Adrenal gland (tissue), 12 donors: ENCODE results near the gene TRAPPC4. TPM values are rescaled to one million over a fixed set of nuclear protein-coding genes. Genes with fewer than 3 reads are reported as not detected.
"Not testable (repeated sequence)": the region's sequence is repeated elsewhere in the genome, so short reads cannot be mapped to it uniquely, and the experiment has no call there.

Experiments
- DNase-seq, 7 donors: peaks; one replicate each; pipeline ENCODE4 v3.0.0-alpha.2; 2019 to 2020
- H3K27ac ChIP-seq, 5 donors: fragments of 200-600 bp; sonication (generic) in 4 of 5; 1 replicate in 3 of 5; 2 replicates in 2 of 5; pipeline versions ENCODE4 v1.5.1 to v1.8.0; 2016 to 2020; ENCODE audit warnings: mild to moderate bottlenecking in 1 of 5
- H3K27me3 ChIP-seq: fragments of 200-600 bp; 2 replicates; pipeline ENCODE4 v1.8.0; 2021
- H3K36me3 ChIP-seq, 2 donors: fragments of 200-600 bp; replicated peaks in 1 of 2; 1 replicate in 1 of 2; 2 replicates in 1 of 2; pipeline versions ENCODE4 v1.5.1 to v1.8.0; 2018 to 2022
- H3K4me1 ChIP-seq, 2 donors: fragments of 200-600 bp; replicated peaks in 1 of 2; 1 replicate in 1 of 2; 2 replicates in 1 of 2; pipeline versions ENCODE4 v1.5.1 to v1.8.0; 2018 to 2021
- H3K4me3 ChIP-seq, 4 donors: fragments of 200-600 bp; sonication (generic) in 3 of 4; one replicate each; pipeline ENCODE4 v1.5.1; 2016 to 2018
- H3K9me3 ChIP-seq, 3 donors: fragments of 200-600 bp; sonication (generic) in 1 of 3; replicated peaks in 1 of 3; 1 replicate in 2 of 3; 2 replicates in 1 of 3; pipeline versions ENCODE4 v1.5.1 to v1.8.0; 2016 to 2021
- POLR2A ChIP-seq, 2 donors: fragments of 450-650 bp; IDR thresholded peaks; one replicate each; pipeline ENCODE4 v1.6.1; 2017; ENCODE audit warnings: antibody characterized with exemption in 2 of 2, mild to moderate bottlenecking in 2 of 2, moderate library complexity in 1 of 2
- WGBS, 4 donors: extraction: QIAGEN DNeasy Blood & Tissue Kit in 2 of 4; methylation state at CpG; one replicate each; pipeline versions ENCODE4 v1.1.5 to v1.1.7; 2013 to 2017; 5-methylcytosine and 5-hydroxymethylcytosine counted together
- intact Hi-C, 2 donors: fragments of 100-400 bp; cut with DNase I; formaldehyde crosslinking; loops; one replicate each; pipeline versions ENCODE4 v1.14.1 to v1.15.0; 2022 to 2023
- polyA plus RNA-seq, 3 donors: library from polyadenylated mRNA; stranded (reverse); fragments of 200-250 nt in 2 of 3; fragments of 350-450 nt in 1 of 3; fragmentation: Illumina TruSeq in 1 of 3; extraction: RNeasy Lipid Tissue Mini Kit (QIAGEN cat#74804) in 1 of 3; gene quantifications; one replicate each; pipeline ENCODE4 v1.2.3, GENCODE V29; 2013 to 2014
- total RNA-seq, 9 donors: library from RNA; depleted of rRNA in 4 of 9; stranded (reverse); fragments of >200 nt in 4 of 9; fragments of 120-200 nt in 1 of 9; fragmentation: NEBNext Ultra II Directional in 1 of 9; extraction: Animal tissue kit (Norgen Biotek cat#: 25700) in 1 of 9; gene quantifications; one replicate each; pipeline versions ENCODE4 v1.1.0 to v1.2.4, GENCODE V29; 2013 to 2023
- TF ChIP-seq, protein P1 (sequence below), 6 experiments: fragments of 450-650 bp in 4 of 6; fragments of 200-600 bp in 2 of 6; sonication (generic) in 1 of 6; IDR thresholded peaks; 1 replicate in 5 of 6; 2 replicates in 1 of 6; pipeline versions ENCODE4 v1.5.1 to v1.8.0; 2016 to 2021; ENCODE audit warnings: antibody characterized with exemption in 6 of 6, mild to moderate bottlenecking in 2 of 6, moderate library complexity in 1 of 6
- donor health status: healthy with polysubstance abuse.
- donor health status: Bipolar disorder and iron deficiency.
- donor health status: DM: yes; HTN: yes; CAD: no.
- donor health status: DM: no; HTN: no; CAD: no.
- donor health status: DM: no; HTN: no; CAD: no.
- donor health status: DM: yes; HTN: yes; CAD: no.

TRAPPC4 gene
- total and polyA plus RNA-seq, 12 donors = 32.5 to 149 (median 83.1) TPM

- Histone ChIP-seq H3K36me3 (peaks cover 0 to 56% of the 10 kb centered on the region in 2 donors), H3K27ac (no peak overlapping the region), H3K9me3 (no peaks in the 10 kb centered on the region), H3K4me1 (peaks cover 23 to 26% of the 10 kb centered on the region in 2 donors), H3K27me3 (no peaks in the 10 kb centered on the region), H3K4me3 (no peak overlapping the region)
- WGBS, 4 donors = 60 to 67% (median 62%) methylated on average over 8 of the region's 8 CpGs
- intact Hi-C loops = loop anchor here in 1 of 2 donors (5.0 kb wide), 1 partner anchor 42 kb away; the partner anchor contains the start of gene HYOU1
- DNase-seq = no peak
- TF ChIP-seq, protein P1, sequence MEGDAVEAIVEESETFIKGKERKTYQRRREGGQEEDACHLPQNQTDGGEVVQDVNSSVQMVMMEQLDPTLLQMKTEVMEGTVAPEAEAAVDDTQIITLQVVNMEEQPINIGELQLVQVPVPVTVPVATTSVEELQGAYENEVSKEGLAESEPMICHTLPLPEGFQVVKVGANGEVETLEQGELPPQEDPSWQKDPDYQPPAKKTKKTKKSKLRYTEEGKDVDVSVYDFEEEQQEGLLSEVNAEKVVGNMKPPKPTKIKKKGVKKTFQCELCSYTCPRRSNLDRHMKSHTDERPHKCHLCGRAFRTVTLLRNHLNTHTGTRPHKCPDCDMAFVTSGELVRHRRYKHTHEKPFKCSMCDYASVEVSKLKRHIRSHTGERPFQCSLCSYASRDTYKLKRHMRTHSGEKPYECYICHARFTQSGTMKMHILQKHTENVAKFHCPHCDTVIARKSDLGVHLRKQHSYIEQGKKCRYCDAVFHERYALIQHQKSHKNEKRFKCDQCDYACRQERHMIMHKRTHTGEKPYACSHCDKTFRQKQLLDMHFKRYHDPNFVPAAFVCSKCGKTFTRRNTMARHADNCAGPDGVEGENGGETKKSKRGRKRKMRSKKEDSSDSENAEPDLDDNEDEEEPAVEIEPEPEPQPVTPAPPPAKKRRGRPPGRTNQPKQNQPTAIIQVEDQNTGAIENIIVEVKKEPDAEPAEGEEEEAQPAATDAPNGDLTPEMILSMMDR (IDR thresholded peaks at IDR 0.05) = no peak
- TF ChIP-seq POLR2A (IDR thresholded peaks at IDR 0.05) = no peak
Observed at GRCh38 chr11:119015054-119015611, 3.4 kb upstream of the TRAPPC4 start.

- Histone ChIP-seq H3K27ac (peak overlapping the region in 2 of 5 donors; percentile 90 to 94), H3K27me3 (no peaks in the 10 kb centered on the region), H3K4me1 (peaks cover 25 to 38% of the 10 kb centered on the region in 2 donors), H3K4me3 (peak overlapping the region in 1 of 4 donors; percentile 80), H3K36me3 (peaks cover 0 to 53% of the 10 kb centered on the region in 2 donors), H3K9me3 (no peaks in the 10 kb centered on the region)
- no peak for TF ChIP-seq POLR2A (IDR thresholded peaks at IDR 0.05)
- TF ChIP-seq, protein P1 (IDR thresholded peaks at IDR 0.05) = no peak
- intact Hi-C loops = loop anchor here in 1 of 2 donors (5.0 kb wide), 1 partner anchor 41 kb away; the partner anchor contains the start of gene HYOU1
- DNase-seq = no peak
- 61 to 72% (median 65%) methylated on average over 14 of the region's 14 CpGs for WGBS, 4 donors
Observed at GRCh38 chr11:119016216-119017009, 2.2 kb upstream of the TRAPPC4 start.

- H3K27ac ChIP-seq = peak overlapping the region; percentile 90 to 97 (median 94)
- H3K9me3 ChIP-seq, H3K27me3 ChIP-seq: not testable (repeated sequence)
- DNase-seq = peak in 1 of 7 donors; percentile 38
- H3K4me3 ChIP-seq = peak overlapping the region; percentile 75 to 92 (median 84)
- 1 to 3% (median 1%) methylated on average over 10 of the region's 10 CpGs for WGBS, 4 donors
- H3K36me3 ChIP-seq = peaks cover 0 to 50% of the 10 kb centered on the region in 2 donors
- intact Hi-C loops = loop anchor here in 1 of 2 donors (5.0 kb wide), 1 partner anchor 40 kb away; the partner anchor contains the start of gene HYOU1
- H3K4me1 ChIP-seq = peaks cover 25 to 39% of the 10 kb centered on the region in 2 donors
Observed at GRCh38 chr11:119017377-119017776, 1.2 kb upstream of the TRAPPC4 start.

GRCh38 chr11:119019996-119020395 lies 1.4 kb downstream of the TRAPPC4 start:
- Histone ChIP-seq H3K27me3 (no peaks in the 10 kb centered on the region), H3K4me1 (peaks cover 25 to 39% of the 10 kb centered on the region in 2 donors), H3K27ac (peak overlapping the region in 1 of 5 donors; percentile 94), H3K9me3 (no peaks in the 10 kb centered on the region), H3K4me3 (peak overlapping the region in 1 of 4 donors; percentile 80), H3K36me3 (peaks cover 0 to 48% of the 10 kb centered on the region in 2 donors)
- intact Hi-C loops = loop anchor here in 1 of 2 donors (5.0 kb wide), 1 partner anchor 37 kb away; the partner anchor contains the start of gene HYOU1
- WGBS, 4 donors = 41 to 51% (median 46%) methylated on average over 2 of the region's 2 CpGs
- DNase-seq = no peak
- TF ChIP-seq, protein P1 (IDR thresholded peaks at IDR 0.05) = no peak
